Type B pancreatic cell (in vitro differentiated cells): Measurements from ENCODE around the gene NUDT14. TPM values are rescaled to one million over a fixed set of nuclear protein-coding genes. Genes with fewer than 3 reads are reported as not detected.

Experiments used
- DNase-seq: peaks from one replicate; pipeline ENCODE4 v3.0.0; 2021; ENCODE audit warnings: mixed read lengths; ENCODE audit not compliant: unreplicated experiment; ENCODE audit errors: extremely low spot score
- H3K27ac Mint-ChIP-seq: 2 replicates; pipeline ENCODE4 v1.8.0; 2021; ENCODE audit warnings: mild to moderate bottlenecking, mixed read lengths
- H3K27me3 Mint-ChIP-seq: 2 replicates; pipeline ENCODE4 v1.8.0; 2021; ENCODE audit warnings: mixed read lengths
- H3K36me3 Mint-ChIP-seq: 2 replicates; pipeline ENCODE4 v1.8.0; 2021; ENCODE audit warnings: mixed read lengths
- H3K4me1 Mint-ChIP-seq: one replicate; pipeline ENCODE4 v1.8.0; 2021; ENCODE audit warnings: mixed read lengths; ENCODE audit not compliant: unreplicated experiment
- H3K4me3 Mint-ChIP-seq: 2 replicates; pipeline ENCODE4 v1.8.0; 2021; ENCODE audit warnings: mild to moderate bottlenecking, mixed read lengths
- H3K9me3 Mint-ChIP-seq: 2 replicates; pipeline ENCODE4 v1.8.0; 2021; ENCODE audit warnings: mixed read lengths
- CTCF ChIP-seq: fragments of 200-600 bp; sonication (generic); conservative IDR thresholded peaks from 2 replicates; pipeline ENCODE4 v1.5.0; 2021; ENCODE audit warnings: antibody characterized with exemption, mild to moderate bottlenecking
- total RNA-seq: library from RNA; stranded (reverse); gene quantifications from 2 replicates; pipeline ENCODE4 v1.2.1, GENCODE V29; 2021; ENCODE audit warnings: low replicate concordance

The NUDT14 gene
- total RNA-seq, 1 donor from 2014 or later: 33.3 TPM

DNA sequence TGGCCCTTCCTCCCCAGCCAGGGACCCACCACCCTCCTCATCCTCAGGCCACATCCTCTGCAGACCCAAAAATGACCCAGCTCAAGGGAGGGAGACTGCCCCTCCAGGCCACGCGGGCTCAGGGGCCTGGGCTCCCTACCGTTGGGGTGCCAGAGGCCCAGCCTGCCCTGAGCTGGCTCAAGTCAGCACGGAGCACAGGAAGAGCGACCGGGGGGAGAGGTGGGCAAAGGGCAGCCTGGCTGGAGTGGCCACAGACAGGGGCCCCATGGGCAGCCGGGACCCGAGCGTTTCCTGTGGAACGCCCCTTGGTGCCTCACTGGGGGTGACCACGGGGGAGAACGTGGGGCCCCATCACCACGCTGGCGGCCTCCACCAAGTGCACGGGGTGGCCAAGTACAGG, 23.2 kb downstream of the NUDT14 start:
- TF ChIP-seq CTCF: no peak
- Mint-ChIP-seq H3K27ac (no peak overlapping the region), H3K9me3 (no peaks in the 10 kb centered on the region), H3K27me3 (no peaks in the 10 kb centered on the region), H3K36me3 (no peaks in the 10 kb centered on the region), H3K4me1 (no peaks in the 10 kb centered on the region), H3K4me3 (no peak overlapping the region)
- DNase-seq: no peak

DNA sequence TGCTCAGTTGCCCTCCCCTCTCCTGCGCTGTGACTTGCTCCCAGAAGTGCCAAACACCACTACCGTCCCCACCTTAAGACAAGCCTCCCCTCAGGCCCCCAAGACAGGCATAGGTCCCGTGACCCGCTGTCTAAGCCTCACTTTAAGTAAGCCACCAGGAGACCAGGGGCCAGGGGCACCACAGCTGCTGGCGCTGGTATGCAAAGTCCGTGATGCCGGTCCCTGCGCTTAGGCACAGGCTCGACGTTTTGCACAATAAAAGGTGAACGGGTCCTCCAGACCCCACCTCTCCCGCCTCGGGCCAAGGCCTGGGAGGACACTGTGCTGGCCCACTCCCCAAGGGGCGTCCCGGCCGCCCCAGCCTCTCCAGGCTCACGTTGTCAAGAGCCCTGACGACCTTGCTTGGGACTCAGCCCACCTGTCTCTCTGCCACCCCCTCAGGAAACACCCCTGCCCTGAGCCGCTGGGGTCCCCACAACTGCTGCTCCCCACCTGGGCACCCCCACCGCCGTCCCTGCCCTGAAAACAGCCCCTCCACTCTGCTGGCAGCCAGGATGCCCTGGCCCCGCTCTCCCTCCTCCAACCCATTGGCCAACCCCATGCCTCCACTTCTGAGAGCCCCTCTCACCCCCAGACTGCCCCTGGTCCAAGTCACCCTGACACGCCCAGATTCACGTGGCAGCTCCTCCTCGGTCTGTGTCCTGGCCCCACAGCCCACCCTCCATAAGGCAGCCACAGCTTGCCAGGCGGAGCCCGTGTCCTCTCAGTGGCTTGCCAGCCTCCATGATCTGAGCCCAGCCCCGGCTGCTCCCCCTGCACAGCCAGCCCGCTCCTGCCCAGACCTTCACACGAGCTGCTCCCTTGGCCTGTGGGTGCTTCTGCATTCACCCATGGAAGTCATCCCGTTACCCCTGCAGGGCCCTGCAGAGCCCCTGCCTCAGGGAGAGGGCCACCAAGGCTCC, 24.4 kb downstream of the NUDT14 start:
- TF ChIP-seq CTCF: no peak

DNA sequence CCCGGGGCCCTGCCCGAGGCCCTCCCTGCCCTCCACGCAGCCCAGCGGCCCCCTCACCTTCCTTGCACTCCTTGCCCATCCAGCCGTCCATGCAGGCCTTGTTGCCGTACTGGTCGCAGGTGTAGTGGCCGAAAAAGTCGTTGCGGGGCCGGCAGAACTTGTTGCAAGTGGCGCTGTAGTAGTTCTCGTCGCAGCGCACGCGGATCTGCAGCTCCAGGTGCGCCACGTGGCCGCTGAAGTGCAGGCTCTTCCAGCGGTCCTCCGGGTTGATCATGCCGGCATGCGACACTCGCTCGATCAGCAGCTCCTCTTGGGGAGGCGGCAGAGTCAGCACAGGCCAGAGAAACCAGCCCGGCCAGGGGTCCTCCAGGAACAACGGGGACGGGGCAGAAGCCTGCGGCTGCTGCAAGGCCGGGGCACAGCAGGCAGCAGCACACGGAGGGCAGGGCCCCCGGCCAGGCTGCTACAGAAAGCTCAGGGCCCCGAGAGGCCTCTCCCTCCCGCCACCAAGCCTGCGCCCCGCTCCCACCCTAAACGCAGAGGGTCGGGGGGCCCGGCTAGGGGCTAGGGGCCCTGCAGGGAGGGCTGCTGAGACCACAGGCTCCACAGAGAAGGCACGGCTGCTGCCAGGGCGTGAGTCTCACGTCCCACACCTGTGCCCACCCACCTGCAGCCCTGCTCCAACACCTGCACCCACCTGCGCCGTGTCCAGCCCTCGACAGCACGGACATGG, 25.3 kb downstream of the NUDT14 start:
- H3K27me3 Mint-ChIP-seq: no peaks in the 10 kb centered on the region
- no peak for TF ChIP-seq CTCF
- DNase-seq: no peak
- no peak overlapping the region for H3K27ac Mint-ChIP-seq
- no peaks in the 10 kb centered on the region for H3K9me3 Mint-ChIP-seq
- H3K4me1 Mint-ChIP-seq: no peaks in the 10 kb centered on the region
- no peaks in the 10 kb centered on the region for H3K36me3 Mint-ChIP-seq
- H3K4me3 Mint-ChIP-seq: no peak overlapping the region

More for the DNA sequence above, 24.4 kb downstream of the NUDT14 start:
- Mint-ChIP-seq H3K4me1 (no peaks in the 10 kb centered on the region), H3K4me3 (no peak overlapping the region), H3K27ac (no peak overlapping the region), H3K36me3 (no peaks in the 10 kb centered on the region), H3K9me3 (no peaks in the 10 kb centered on the region), H3K27me3 (no peaks in the 10 kb centered on the region)
- no peak for DNase-seq

- no peak overlapping the region for H3K27ac Mint-ChIP-seq
- no peak overlapping the region for H3K4me3 Mint-ChIP-seq
- no peak for DNase-seq
- H3K4me1 Mint-ChIP-seq: no peaks in the 10 kb centered on the region
- no peaks in the 10 kb centered on the region for H3K9me3 Mint-ChIP-seq
- no peaks in the 10 kb centered on the region for H3K36me3 Mint-ChIP-seq
- H3K27me3 Mint-ChIP-seq: no peaks in the 10 kb centered on the region
- no peak for TF ChIP-seq CTCF
Observed at GRCh38 chr14:105155071-105155651, 26.0 kb downstream of the NUDT14 start.

- Mint-ChIP-seq H3K36me3 (no peaks in the 10 kb centered on the region), H3K9me3 (no peaks in the 10 kb centered on the region), H3K4me1 (no peaks in the 10 kb centered on the region), H3K27ac (no peak overlapping the region), H3K4me3 (no peak overlapping the region), H3K27me3 (no peaks in the 10 kb centered on the region)
- no peak for DNase-seq
- no peak for TF ChIP-seq CTCF
Observed at GRCh38 chr14:105154476-105154871, 26.6 kb downstream of the NUDT14 start.
